HG03064 (cell line): ENCODE data around the gene LRRC49.

Experiments
- ATAC-seq: cut with Tn5 transposase; IDR thresholded peaks from one replicate; pipeline ENCODE4 v1.9.1; 2021; ENCODE audit warnings: low read depth; ENCODE audit not compliant: unreplicated experiment

LRRC49 gene

DNA sequence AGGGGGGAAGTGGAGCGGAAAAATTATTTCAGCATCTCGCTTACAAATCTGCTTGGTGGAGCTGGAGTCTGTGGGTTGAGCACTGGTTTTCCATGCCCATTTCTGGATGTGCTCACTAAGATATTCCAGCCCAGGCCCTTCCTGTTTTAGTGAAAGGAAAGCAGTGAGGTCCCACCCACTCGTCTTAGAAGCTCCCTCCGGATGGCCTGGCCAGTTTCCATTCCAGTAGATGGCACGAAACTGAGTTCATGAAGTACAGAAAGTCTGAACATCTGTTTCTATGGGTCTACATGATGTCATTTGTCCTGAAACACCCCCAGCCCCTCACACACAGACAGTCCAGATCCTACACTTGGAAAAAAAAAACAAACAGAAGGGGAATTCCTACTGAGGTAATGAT is 190.7 kb downstream of the LRRC49 start:
- ATAC-seq: no peak

DNA sequence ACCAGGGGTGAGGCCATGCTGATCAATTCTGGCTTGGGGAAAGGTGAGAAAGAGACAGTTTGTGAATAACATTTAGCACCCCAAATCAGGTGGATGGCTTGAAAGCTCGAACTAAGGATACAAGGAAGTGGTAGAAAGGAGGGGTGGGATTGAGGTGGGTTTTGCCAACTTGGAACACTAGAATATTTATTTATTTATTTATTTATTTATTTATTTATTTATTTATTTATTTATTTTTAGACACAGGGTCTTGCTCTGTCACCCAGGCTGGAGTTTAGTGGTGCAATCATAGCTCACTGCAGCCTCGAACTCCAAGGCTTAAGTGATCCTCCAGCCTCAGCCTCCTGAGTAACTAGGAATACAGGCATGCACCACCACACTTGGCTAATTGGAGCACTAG is 191.6 kb downstream of the LRRC49 start:
- no peak for ATAC-seq

DNA sequence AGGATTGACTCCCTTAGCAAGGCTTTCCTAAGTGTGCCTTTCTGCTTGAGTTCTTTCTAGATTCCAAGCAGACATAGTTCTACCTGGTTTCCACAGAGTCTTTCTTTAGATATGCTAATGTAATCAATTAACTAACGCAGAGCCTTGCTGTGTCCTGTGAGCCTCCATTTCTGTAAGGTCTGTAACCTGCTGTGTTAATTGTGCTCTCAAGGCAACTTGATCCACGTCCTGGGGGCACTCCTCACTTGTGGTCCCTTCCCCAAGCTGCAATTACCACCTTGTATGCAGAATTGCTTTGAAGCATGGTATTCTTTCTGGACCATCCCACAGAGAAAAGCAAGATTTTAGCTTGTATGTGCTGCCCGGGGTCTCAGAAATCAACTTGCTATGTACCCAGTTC is 193.2 kb downstream of the LRRC49 start:
- ATAC-seq: no peak

DNA sequence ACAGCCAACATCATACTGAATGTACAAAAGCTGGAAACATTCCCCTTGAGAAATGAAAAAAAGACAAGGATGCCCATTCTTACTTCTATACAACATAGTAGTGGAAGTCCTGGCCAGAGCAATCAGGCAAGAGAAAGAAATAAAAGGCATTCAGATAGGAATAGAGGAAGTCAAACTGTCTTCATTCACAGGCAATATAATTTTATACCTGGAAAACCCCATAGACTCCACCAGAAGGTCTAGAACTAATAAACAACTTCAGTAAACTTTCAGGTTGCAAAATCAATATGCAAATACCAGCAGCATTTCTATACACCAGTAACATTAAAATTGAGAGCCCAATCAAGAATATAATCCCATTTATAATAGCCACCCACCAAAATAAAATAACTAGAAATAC is 195.5 kb downstream of the LRRC49 start:
- ATAC-seq: no peak

DNA sequence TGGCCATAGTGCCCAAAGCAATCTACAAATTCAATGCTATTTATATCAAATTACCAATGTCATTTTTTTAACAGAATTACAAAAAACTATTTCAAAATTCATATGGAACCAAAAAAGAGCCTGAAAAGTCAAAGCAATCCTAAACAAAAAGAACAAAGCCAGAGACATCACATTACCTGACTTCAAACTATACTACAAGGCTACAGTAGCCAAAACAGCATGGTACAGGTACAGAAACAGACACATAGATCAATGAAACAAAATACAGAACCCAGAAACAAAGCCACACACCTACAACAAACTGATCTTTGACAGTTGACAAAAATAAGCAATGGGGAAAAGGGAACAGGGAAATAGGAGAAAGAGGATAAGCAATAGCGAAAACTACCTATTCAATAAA is 196.1 kb downstream of the LRRC49 start:
- no peak for ATAC-seq

- no peak for ATAC-seq
These were observed 197.2 kb downstream of the LRRC49 start for GRCh38 chr15:71089801-71090200.

DNA sequence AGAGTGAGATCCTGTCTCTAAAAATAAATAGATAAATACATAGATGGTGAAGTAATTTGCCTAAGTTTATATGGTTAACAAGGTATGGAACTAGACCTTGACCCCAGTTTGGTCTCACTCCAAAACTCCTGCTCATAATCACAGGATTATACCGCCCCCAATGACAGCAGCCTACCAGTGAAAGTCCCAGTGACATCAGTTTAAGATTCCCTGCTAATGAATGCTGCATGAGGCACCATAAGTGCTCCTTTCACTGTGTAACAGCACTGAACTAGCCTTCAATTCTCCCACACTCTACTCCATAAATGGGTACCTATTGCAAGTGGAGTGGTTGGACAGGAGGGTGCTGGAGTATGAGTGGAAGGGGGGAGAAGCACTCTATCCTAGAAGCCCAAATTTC is 199.0 kb downstream of the LRRC49 start:
- ATAC-seq: no peak

DNA sequence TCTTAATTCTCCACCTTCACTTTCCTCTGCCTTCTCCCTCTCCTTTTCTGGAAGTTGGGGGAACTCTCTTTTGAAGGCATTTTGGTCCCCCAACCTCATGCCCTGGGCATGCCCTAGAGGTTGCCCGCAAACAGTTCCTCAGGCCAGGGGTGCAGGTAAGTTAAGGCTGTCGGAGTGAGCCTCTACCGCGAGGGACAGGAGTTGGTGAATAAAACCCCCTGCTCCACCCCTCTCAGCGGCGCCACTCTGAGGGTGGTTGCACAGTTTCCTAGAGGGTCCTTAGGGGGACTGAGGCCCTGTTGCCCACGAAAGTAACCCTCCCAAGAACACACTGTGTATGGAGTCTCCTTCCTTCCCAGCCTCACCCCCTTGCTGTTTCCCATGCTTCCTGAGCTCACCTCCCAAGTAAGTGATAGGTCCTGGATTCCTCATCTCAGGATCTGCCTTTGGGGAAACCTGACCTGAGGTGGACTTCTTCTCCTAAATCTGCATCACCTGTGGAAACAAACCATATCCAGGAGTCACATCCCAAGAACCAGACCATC is 199.5 kb downstream of the LRRC49 start:
- no peak for ATAC-seq

- no peak for ATAC-seq
These were observed 200.7 kb downstream of the LRRC49 start for GRCh38 chr15:71093054-71094024.

- ATAC-seq: no peak
These were observed 201.5 kb downstream of the LRRC49 start for GRCh38 chr15:71094137-71094536.

- no peak for ATAC-seq
These were observed 204.1 kb downstream of the LRRC49 start for GRCh38 chr15:71096676-71097075.

- ATAC-seq: no peak
These were observed 205.3 kb downstream of the LRRC49 start for GRCh38 chr15:71097890-71098289.

- no peak for ATAC-seq
These were observed 206.3 kb downstream of the LRRC49 start for GRCh38 chr15:71098920-71099319.
